ENCODE results near the gene CCDC174. TPM values are rescaled to one million over a fixed set of nuclear protein-coding genes. Genes with fewer than 3 reads are reported as not detected.

The CCDC174 gene
- total and polyA plus RNA-seq, 4 donors: 4.9 to 14.2 (median 7.0) TPM

GRCh38 chr3:14700891-14701290 is 49.3 kb downstream of the CCDC174 start:
- Histone ChIP-seq H3K36me3 (ENCODE audit: control insufficient read depth in 4 of 4, insufficient read depth in 3 of 4, low read depth in 1 of 4, low read length in 3 of 4) (no peaks in the 10 kb centered on the region), H3K27me3 (ENCODE audit: control insufficient read depth in 4 of 4, insufficient read depth in 4 of 4, low read length in 3 of 4) (no peaks in the 10 kb centered on the region), H3K9ac (ENCODE audit: low read depth in 1 of 2, low read length in 2 of 2) (no peak overlapping the region), H3K9me3 (ENCODE audit: control insufficient read depth in 4 of 4, low read length in 3 of 4) (no peaks in the 10 kb centered on the region), H3K4me1 (ENCODE audit: control insufficient read depth in 4 of 4, insufficient read depth in 4 of 4, low read length in 3 of 4) (no peaks in the 10 kb centered on the region), H3K27ac (ENCODE audit: low read depth in 1 of 2, low read length in 2 of 2) (no peak overlapping the region), H3K4me3 (ENCODE audit: low read depth in 1 of 3, low read length in 3 of 3) (no peak overlapping the region)
- 90% methylated on average over 3 of the region's 3 CpGs for WGBS
- DNase-seq (ENCODE audit: low spot score): no peak
- TF ChIP-seq FOXA2 (IDR thresholded peaks at IDR 0.05): no peak
- no peak for TF ChIP-seq SP1 (IDR thresholded peaks at IDR 0.05)
- no peak for TF ChIP-seq RAD21 (IDR thresholded peaks at IDR 0.05)
- no peak for TF ChIP-seq CTCF (IDR thresholded peaks at IDR 0.05; ENCODE audit: low read depth, low read length, missing input control)
- no peak for TF ChIP-seq FOXA1 (IDR thresholded peaks at IDR 0.05)
- TF ChIP-seq RXRA (IDR thresholded peaks at IDR 0.05): no peak
- TF ChIP-seq, protein P1, sequence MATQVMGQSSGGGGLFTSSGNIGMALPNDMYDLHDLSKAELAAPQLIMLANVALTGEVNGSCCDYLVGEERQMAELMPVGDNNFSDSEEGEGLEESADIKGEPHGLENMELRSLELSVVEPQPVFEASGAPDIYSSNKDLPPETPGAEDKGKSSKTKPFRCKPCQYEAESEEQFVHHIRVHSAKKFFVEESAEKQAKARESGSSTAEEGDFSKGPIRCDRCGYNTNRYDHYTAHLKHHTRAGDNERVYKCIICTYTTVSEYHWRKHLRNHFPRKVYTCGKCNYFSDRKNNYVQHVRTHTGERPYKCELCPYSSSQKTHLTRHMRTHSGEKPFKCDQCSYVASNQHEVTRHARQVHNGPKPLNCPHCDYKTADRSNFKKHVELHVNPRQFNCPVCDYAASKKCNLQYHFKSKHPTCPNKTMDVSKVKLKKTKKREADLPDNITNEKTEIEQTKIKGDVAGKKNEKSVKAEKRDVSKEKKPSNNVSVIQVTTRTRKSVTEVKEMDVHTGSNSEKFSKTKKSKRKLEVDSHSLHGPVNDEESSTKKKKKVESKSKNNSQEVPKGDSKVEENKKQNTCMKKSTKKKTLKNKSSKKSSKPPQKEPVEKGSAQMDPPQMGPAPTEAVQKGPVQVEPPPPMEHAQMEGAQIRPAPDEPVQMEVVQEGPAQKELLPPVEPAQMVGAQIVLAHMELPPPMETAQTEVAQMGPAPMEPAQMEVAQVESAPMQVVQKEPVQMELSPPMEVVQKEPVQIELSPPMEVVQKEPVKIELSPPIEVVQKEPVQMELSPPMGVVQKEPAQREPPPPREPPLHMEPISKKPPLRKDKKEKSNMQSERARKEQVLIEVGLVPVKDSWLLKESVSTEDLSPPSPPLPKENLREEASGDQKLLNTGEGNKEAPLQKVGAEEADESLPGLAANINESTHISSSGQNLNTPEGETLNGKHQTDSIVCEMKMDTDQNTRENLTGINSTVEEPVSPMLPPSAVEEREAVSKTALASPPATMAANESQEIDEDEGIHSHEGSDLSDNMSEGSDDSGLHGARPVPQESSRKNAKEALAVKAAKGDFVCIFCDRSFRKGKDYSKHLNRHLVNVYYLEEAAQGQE (IDR thresholded peaks at IDR 0.05): no peak
- TF ChIP-seq, protein P2, sequence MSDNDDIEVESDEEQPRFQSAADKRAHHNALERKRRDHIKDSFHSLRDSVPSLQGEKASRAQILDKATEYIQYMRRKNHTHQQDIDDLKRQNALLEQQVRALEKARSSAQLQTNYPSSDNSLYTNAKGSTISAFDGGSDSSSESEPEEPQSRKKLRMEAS (IDR thresholded peaks at IDR 0.05): no peak
- TF ChIP-seq NR2F2 (IDR thresholded peaks at IDR 0.05): no peak
- no peak for TF ChIP-seq EGR1 (IDR thresholded peaks at IDR 0.05; ENCODE audit: low read depth in 2 of 2)
- TF ChIP-seq, protein P3, sequence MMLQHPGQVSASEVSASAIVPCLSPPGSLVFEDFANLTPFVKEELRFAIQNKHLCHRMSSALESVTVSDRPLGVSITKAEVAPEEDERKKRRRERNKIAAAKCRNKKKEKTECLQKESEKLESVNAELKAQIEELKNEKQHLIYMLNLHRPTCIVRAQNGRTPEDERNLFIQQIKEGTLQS (IDR thresholded peaks at IDR 0.05): no peak
- TF ChIP-seq HNF4G (IDR thresholded peaks at IDR 0.05): no peak
- TF ChIP-seq JUND (IDR thresholded peaks at IDR 0.05): no peak
- no peak for TF ChIP-seq GABPA (IDR thresholded peaks at IDR 0.05 in 1 of 2, conservative IDR thresholded peaks at IDR 0.05 in 1 of 2)
- TF ChIP-seq HNF4A (conservative IDR thresholded peaks at IDR 0.05): no peak
- no peak for TF ChIP-seq TAF1 (conservative IDR thresholded peaks at IDR 0.05)
- TF ChIP-seq YY1 (IDR thresholded peaks at IDR 0.05): no peak

GRCh38 chr3:14701676-14702075 is 50.1 kb downstream of the CCDC174 start:
- H3K4me1 ChIP-seq (ENCODE audit: control insufficient read depth in 4 of 4, insufficient read depth in 4 of 4, low read length in 3 of 4): no peaks in the 10 kb centered on the region
- WGBS: 95% methylated on average over 4 of the region's 4 CpGs
- no peak overlapping the region for H3K27ac ChIP-seq (ENCODE audit: low read depth in 1 of 2, low read length in 2 of 2)
- DNase-seq (ENCODE audit: low spot score): no peak
- no peak overlapping the region for H3K4me3 ChIP-seq (ENCODE audit: low read depth in 1 of 3, low read length in 3 of 3)
- no peaks in the 10 kb centered on the region for H3K9me3 ChIP-seq (ENCODE audit: control insufficient read depth in 4 of 4, low read length in 3 of 4)
- H3K36me3 ChIP-seq (ENCODE audit: control insufficient read depth in 4 of 4, insufficient read depth in 3 of 4, low read depth in 1 of 4, low read length in 3 of 4): no peaks in the 10 kb centered on the region
- H3K27me3 ChIP-seq (ENCODE audit: control insufficient read depth in 4 of 4, insufficient read depth in 4 of 4, low read length in 3 of 4): no peaks in the 10 kb centered on the region
- H3K9ac ChIP-seq (ENCODE audit: low read depth in 1 of 2, low read length in 2 of 2): no peak overlapping the region
- TF ChIP-seq FOXA1 (IDR thresholded peaks at IDR 0.05): no peak
- no peak for TF ChIP-seq NR2F2 (IDR thresholded peaks at IDR 0.05)
- no peak for TF ChIP-seq TAF1 (conservative IDR thresholded peaks at IDR 0.05)
- no peak for TF ChIP-seq HNF4G (IDR thresholded peaks at IDR 0.05)
- TF ChIP-seq ZBTB33 (IDR thresholded peaks at IDR 0.05): no peak
- TF ChIP-seq, protein P3 (IDR thresholded peaks at IDR 0.05): no peak
- no peak for TF ChIP-seq RAD21 (IDR thresholded peaks at IDR 0.05)
- TF ChIP-seq GABPA (IDR thresholded peaks at IDR 0.05 in 1 of 2, conservative IDR thresholded peaks at IDR 0.05 in 1 of 2): no peak
- TF ChIP-seq CTCF (IDR thresholded peaks at IDR 0.05; ENCODE audit: low read depth, low read length, missing input control): no peak
- TF ChIP-seq, protein P2 (IDR thresholded peaks at IDR 0.05): no peak
- no peak for TF ChIP-seq EGR1 (IDR thresholded peaks at IDR 0.05; ENCODE audit: low read depth in 2 of 2)
- no peak for TF ChIP-seq JUND (IDR thresholded peaks at IDR 0.05)

Data from liver (tissue), 9 donors.